OCI-LY3 (cell line): ENCODE data around the gene SAFB2.

Source experiments
- CTCF ChIP-seq: fragments of 200-600, 300-600 bp; sonication (generic); IDR thresholded peaks from 2 replicates; pipeline ENCODE4 v1.5.1; 2014; ENCODE audit warnings: antibody characterized with exemption, low read length, low read depth
- EZH2phosphoT487 ChIP-seq: fragments of 200-600 bp; shearing (Covaris generic); IDR thresholded peaks from 2 replicates; pipeline ENCODE4 v1.6.1; 2018; ENCODE audit warnings: antibody characterized with exemption, mixed run types, low read depth

DNA sequence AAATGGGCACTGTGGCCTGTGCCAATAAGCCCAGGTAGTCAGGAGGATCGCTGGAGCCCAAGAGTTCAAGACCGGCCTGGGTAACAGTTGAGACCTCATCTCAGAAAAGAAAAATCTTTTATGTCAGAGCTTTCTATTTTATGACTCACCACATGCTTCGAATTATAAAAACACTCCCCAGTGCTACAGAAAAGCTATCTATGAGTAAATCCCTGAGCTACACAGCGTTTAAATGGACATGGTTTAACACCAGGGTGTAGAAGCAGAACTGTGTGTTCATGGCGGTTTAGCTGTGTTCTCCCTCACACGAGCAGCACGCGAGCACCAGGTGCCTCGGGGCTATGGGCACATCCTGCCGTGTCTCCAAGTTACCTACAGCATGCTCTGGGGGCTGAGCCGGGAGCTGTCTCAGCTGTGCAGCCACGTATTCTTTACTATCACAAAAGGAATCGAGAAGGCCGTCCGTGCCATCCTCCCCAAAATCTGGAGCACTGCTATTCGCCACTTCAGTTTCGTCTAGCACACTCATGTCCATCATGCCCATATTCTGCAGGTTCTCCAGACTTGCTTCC is 6.7 kb downstream of the SAFB2 start:
- TF ChIP-seq CTCF: no peak
- TF ChIP-seq EZH2phosphoT487: no peak
